ENCODE data around the gene KCNQ5.

DNA sequence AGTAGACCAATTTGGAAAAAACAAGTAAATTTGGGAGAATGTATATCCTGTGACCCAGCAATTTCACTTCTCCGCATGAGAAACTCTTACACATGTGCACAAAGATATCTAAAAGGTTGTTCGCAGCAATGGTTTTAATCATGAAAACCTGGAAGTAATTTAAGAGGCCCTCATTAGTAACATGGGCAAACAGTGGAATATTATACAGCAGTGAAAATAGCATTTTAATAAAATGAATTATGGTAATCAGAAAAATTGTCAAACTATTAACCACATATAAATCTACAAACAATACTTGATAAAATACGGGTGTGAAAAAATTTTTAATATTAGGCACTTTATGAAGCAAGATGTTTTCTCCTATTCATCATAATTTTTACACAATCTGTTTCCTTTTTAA, 74.2 kb downstream of the KCNQ5 start:
- TF ChIP-seq, protein P1, sequence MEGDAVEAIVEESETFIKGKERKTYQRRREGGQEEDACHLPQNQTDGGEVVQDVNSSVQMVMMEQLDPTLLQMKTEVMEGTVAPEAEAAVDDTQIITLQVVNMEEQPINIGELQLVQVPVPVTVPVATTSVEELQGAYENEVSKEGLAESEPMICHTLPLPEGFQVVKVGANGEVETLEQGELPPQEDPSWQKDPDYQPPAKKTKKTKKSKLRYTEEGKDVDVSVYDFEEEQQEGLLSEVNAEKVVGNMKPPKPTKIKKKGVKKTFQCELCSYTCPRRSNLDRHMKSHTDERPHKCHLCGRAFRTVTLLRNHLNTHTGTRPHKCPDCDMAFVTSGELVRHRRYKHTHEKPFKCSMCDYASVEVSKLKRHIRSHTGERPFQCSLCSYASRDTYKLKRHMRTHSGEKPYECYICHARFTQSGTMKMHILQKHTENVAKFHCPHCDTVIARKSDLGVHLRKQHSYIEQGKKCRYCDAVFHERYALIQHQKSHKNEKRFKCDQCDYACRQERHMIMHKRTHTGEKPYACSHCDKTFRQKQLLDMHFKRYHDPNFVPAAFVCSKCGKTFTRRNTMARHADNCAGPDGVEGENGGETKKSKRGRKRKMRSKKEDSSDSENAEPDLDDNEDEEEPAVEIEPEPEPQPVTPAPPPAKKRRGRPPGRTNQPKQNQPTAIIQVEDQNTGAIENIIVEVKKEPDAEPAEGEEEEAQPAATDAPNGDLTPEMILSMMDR (IDR thresholded peaks at IDR 0.05; ENCODE audit: insufficient read depth, low read length, poor library complexity, severe bottlenecking): no peak
- TF ChIP-seq EZH2phosphoT487 (conservative IDR thresholded peaks at IDR 0.05; ENCODE audit: low read length): no peak

Measured in SU-DHL-6 (cell line).